HG03565 (cell line): ENCODE results near the gene MARCHF10.
A peak's percentile ranks its signal among the peaks of the same experiment; 100 is the strongest.

Experiments used
- ATAC-seq: cut with Tn5 transposase; IDR thresholded peaks from one replicate; pipeline ENCODE4 v1.9.1; 2021; ENCODE audit warnings: mild to moderate bottlenecking, moderate library complexity; ENCODE audit not compliant: unreplicated experiment

Gene MARCHF10

GRCh38 chr17:62720126-62720850 lies 87.8 kb downstream of the MARCHF10 start:
- no peak for ATAC-seq

DNA sequence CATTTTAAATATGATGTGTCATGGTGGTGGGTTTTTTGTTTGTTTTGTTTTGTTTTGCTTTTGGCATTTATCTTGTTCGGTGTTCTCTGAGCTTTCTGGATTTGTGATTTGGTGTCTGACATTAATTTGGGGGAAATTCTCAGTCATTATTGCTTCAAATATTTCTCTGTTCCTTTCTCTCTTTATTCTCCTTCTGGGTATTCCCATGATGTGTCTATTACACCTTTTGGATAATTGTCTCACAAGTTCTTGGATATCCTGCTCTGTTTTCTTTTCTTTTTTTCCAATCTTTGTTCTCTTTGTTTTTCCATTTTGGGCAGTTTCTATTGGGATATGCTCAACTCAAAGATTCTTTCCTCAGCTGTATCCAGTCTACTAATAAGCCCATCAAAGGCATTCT lies 88.5 kb downstream of the MARCHF10 start:
- ATAC-seq = no peak

DNA sequence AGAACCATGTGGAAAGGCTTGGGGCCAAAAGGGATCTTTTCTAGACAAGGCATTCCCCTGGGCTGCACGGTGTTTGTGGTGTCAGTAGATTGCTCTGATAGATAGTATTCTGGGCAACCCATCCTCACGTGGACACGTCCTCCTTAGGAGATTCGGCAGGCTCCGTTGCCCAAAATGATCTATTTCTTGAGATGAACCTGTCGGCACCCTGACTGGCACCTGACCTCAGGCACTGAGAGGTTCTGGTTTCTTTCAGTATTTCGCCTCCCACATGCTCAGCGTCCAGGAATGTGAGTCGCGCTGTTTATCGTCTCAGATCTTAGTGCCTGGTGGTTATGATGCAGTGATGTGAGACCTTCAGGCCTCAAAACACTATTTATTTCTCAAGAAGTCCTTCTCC lies 89.7 kb downstream of the MARCHF10 start:
- ATAC-seq = no peak

DNA sequence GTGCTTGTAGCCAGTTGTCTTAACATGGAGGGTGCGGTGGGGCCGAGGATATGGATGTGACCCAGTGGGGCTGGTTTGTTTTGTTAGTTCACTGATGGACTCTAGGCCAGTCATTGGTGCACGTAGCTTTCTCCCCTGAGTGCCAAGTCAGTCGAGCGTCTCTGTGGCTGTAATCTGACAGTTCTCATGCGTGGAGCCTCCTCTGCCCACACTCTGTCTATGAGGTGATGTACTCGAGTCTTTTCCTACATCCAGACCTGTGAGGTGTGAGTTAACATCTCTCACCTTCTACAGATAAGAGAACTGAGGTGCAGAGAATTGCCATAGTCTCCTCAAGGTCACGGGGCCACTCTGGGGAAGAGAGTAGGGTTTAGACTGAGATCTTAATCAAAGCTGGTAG lies 90.2 kb downstream of the MARCHF10 start:
- no peak for ATAC-seq

DNA sequence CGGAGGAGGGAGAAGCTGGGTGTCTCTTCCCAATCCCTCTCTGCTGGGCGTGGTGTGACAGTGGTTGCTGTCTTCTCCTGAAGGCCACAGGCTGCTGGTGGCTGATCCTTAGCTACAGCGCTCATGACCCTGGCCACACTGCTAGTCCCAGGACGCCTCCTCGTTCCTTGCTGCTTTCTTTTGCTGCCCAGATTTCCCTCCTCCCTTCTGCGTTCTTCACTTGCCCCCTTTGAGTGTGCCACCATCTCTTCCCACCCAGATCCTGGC lies 90.6 kb downstream of the MARCHF10 start:
- ATAC-seq = no peak

GRCh38 chr17:62716834-62717588 lies 91.1 kb downstream of the MARCHF10 start:
- no peak for ATAC-seq

DNA sequence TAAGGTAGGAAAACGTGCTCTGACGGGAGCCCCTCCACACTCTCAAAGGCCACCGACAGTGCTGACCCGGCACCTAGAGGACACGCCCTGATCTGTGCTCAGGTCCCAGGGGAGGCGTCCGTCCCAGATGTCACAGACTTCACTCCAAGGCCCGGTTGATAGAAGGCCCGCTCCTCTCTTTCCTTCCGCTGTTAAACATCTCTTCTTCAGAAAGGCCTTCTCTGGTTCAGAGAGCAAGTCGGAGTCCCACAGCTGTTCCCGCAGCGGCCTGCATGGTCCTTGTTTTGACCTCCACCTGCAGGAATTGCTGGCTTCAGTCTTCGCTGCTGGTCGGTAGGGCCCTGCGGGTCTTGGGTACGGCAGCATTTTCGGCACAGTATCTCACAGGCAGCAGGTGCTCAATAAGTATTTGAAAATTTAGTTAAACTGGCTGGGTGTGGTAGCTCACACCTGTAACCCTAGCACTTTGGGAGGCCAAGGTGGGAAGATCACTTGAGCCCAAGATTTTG lies 92.2 kb downstream of the MARCHF10 start:
- ATAC-seq = no peak

- no peak for ATAC-seq
These were observed 93.9 kb downstream of the MARCHF10 start for GRCh38 chr17:62714016-62714777.

GRCh38 chr17:62713086-62713881 lies 94.8 kb downstream of the MARCHF10 start:
- ATAC-seq = no peak

DNA sequence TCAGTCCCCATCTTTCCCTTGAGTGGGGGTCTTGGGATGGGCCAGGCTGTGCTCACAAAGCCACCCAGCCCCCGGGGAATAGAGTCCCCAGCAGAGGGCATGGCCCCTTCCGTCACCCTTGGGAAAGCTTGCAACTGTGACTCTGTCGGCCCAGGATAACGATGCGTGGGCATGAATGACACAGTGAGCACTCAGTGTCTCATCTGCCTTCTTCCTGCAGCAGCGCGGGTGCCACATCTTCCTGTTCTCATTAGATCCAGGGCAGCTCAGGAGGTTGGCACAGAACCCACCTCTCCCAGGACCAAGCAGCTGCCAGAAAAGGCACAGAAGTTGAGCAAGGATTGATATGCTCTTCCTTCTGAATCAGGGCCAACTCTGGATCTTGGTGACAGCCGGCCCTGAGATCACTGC lies 95.9 kb downstream of the MARCHF10 start:
- ATAC-seq = no peak

- ATAC-seq = no peak
These were observed 99.5 kb downstream of the MARCHF10 start for GRCh38 chr17:62708587-62708986.

DNA sequence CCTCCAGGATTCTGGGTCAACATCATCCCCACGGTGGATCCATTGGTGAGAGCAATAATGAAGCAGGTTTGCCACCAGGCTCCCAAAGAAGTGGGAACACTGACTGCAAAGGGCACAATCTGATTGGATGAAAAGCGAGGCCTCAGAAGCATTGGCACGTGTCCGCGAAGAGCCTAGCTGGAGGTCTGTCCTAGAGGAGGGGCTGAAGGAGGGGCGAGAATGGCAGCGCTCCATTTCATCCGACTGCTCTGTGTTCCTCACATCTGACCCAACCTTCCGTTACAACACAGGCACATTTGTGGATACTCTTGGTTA lies 100.7 kb downstream of the MARCHF10 start:
- ATAC-seq = no peak

- ATAC-seq = no peak
These were observed 101.3 kb downstream of the MARCHF10 start for GRCh38 chr17:62706598-62707424.

DNA sequence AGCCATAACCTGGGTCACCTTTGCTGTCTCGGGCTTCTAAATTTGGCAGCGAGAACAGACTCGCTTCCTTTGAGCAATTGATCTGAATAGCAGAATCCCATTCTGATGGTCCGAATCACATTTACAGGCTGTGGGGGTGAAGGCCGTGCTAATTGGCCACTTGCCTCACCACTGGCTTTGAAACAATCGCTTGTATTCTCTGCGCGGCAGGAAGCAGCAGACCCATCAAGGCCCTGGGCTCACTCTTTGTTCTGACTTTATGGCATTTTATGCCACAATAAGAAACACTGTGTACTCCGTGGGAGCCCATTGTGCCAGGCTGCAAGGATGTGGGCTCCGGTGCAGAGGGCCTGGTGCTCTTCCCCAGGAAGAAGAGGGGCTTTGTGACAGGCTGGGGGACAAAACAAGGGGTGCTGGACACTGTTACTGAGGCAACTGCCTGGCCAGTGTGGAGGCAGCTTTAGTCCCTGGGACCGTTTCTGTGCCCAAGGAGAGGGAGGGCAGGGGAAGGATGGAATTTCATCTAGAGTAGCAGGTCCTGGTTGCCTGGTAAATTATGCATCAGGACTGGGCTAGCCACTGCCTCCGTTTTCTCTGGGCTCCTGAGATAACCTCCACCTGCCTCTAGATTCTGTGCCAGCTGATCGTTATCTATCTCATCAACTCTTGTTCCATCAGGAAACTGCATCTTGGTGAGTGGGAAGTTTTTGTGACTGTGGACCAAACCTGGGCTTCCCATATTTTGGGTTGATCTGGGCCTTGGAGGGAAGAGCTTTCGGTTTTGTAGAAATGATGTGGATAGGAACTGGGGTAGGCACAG lies 102.1 kb downstream of the MARCHF10 start:
- no peak for ATAC-seq

- no peak for ATAC-seq
These were observed 102.8 kb downstream of the MARCHF10 start for GRCh38 chr17:62705156-62705777.

- ATAC-seq = no peak
These were observed 103.6 kb downstream of the MARCHF10 start for GRCh38 chr17:62704381-62704971.

DNA sequence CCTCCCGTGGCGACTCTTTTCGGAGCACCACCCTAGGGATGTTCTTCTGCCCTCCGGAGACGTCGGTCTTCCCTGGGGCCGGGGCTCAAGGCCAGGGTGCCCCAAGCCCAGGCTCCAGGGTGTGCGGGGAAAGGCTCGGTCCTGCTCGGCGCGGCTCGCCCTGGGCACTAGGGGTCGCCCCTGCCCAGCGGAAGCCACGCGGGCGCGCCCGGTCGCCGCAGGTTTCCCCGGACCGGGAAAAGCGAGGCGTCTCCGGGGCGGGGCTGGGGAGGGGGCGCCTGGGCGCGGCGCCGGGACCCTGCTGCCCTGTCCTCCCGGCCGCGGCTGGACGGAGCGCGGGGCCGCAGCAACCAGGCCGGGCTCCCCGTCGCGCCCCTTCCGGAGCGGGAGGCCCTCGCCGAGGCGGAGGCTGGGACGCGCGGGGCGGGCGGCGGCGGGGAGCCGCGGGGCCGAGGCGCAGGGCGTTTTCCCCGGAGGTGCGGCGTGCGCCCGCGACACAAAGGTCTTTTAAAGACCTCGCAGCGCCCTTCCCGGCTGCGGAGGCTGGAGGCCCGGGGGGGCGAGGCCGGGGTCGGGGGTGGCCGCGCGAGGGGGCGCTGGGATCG lies 104.2 kb downstream of the MARCHF10 start:
- ATAC-seq = peak; percentile 85

- ATAC-seq = no peak
These were observed 104.8 kb downstream of the MARCHF10 start for GRCh38 chr17:62703261-62703775.
